Psoas muscle (tissue), 8 donors: Measurements from ENCODE around the gene PALMD. TPM values are rescaled to one million over a fixed set of nuclear protein-coding genes. Genes with fewer than 3 reads are reported as not detected.

Source experiments
- ATAC-seq, 4 donors: fragments of 200-7000 bp; cut with Tn5 transposase; one replicate each; pipeline ENCODE4 v1.9.1; 2020; ENCODE audit warnings: moderate library complexity in 3 of 4, mild to moderate bottlenecking in 2 of 4
- DNase-seq, 2 donors: peaks; one replicate each; pipeline ENCODE4 v3.0.0-alpha.2; 2020
- H3K27ac ChIP-seq: fragments of 200-600 bp; one replicate; pipeline ENCODE4 v1.8.0; 2022
- H3K27me3 ChIP-seq, 3 donors: fragments of 200-600 bp in 1 of 3; one replicate each; pipeline versions ENCODE4 v1.6.1 to v1.8.0; 2013 to 2022; ENCODE audit warnings: low read length in 2 of 3, mild to moderate bottlenecking in 2 of 3, moderate library complexity in 1 of 3; ENCODE audit not compliant: insufficient read depth in 3 of 3
- H3K36me3 ChIP-seq, 2 donors: fragments of 200-600 bp in 1 of 2; one replicate each; pipeline versions ENCODE4 v1.6.1 to v1.8.0; 2013 to 2022; ENCODE audit warnings: low read depth in 1 of 2, mild to moderate bottlenecking in 1 of 2, moderate library complexity in 1 of 2; ENCODE audit not compliant: insufficient read depth in 1 of 2
- H3K4me1 ChIP-seq: fragments of 200-600 bp; one replicate; pipeline ENCODE4 v1.8.0; 2022
- H3K4me3 ChIP-seq: fragments of 200-600 bp; one replicate; pipeline ENCODE4 v1.8.0; 2022; ENCODE audit warnings: mild to moderate bottlenecking
- H3K9me3 ChIP-seq: fragments of 200-600 bp; one replicate; pipeline ENCODE4 v1.8.0; 2022
- CTCF ChIP-seq: fragments of 200-600 bp; IDR thresholded peaks from one replicate; pipeline ENCODE4 v1.8.0; 2022; ENCODE audit warnings: antibody characterized with exemption
- WGBS, 3 donors: extraction: QIAGEN DNeasy Blood & Tissue Kit; methylation state at CpG; one replicate each; pipeline versions ENCODE4 v1.1.6 to v1.1.7; 2013; 5-methylcytosine and 5-hydroxymethylcytosine counted together
- intact Hi-C, 2 donors: fragments of 100-400 bp; cut with DNase I; formaldehyde crosslinking; loops; one replicate each; pipeline versions ENCODE4 v1.11.0 to v1.14.2; 2022
- polyA plus RNA-seq, 3 donors: library from polyadenylated mRNA; stranded (reverse); fragments of 200-250 nt; gene quantifications; one replicate each; pipeline ENCODE4 v1.2.3, GENCODE V29; 2013
- total RNA-seq, 4 donors: library from RNA; stranded (reverse); fragmentation: NEBNext Ultra II Directional in 2 of 4; extraction: Animal tissue kit (Norgen Biotek cat#: 25700) in 2 of 4; gene quantifications; one replicate each; pipeline versions ENCODE4 v1.2.1 to v1.2.4, GENCODE V29; 2021 to 2023
- donor health status: healthy with polysubstance abuse.
- donor health status: DM: no; HTN: no; CAD: no; lungs with moderate emphysema.
- donor health status: Bipolar disorder and iron deficiency.
- donor health status: healthy.
- donor health status: DM: yes; HTN: yes; CAD: no.
- donor health status: DM: no; HTN: no; CAD: no.
- donor health status: DM: no; HTN: no; CAD: no.
- donor health status: DM: yes; HTN: yes; CAD: no.

Gene PALMD
- total and polyA plus RNA-seq, 7 donors = 46.2 to 219 (median 101) TPM

DNA sequence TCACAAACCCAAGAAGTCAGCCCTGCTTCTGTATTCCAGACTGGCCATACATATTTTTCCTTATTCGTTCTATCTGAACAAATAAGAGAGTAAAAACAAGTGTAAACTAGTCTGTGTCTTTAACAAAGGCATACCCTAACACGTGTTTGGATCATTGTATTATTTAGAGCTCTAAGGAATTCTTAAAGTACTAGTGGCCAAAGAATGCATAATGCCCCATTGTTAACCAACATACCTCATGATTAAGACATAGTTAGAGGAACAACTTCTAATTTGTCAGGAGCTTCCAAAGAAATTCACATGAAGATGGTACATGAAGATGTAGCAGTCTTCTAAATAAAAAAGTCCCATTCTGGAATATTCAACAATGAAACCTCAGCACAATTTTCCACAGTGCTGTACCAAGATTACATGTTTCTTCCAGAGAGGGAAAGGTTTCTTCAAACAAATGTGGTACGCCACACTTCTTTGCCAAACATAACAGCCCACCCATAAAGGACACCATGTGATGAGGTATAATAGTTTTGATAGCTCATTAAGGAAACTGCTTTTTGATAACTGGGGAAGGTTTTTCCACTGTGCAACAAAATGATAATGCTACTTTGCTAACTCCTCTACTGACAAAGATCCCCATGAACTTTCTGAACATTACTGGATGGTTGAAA is 5.0 kb downstream of the PALMD start:
- ATAC-seq (no peak), DNase-seq (no peak)
- intact Hi-C loops = no loop called here
- no peaks in the 10 kb centered on the region for H3K9me3 ChIP-seq
- H3K27ac ChIP-seq = peak overlapping the region; percentile 92
- TF ChIP-seq CTCF = no peak
- no peaks in the 10 kb centered on the region for H3K27me3 ChIP-seq
- H3K4me1 ChIP-seq = peaks cover 55% of the 10 kb centered on the region
- H3K36me3 ChIP-seq = peaks cover 0 to 10% of the 10 kb centered on the region in 2 donors
- H3K4me3 ChIP-seq = peak overlapping the region; percentile 72
- 34 to 37% (median 34%) methylated on average over 3 of the region's 3 CpGs for WGBS, 3 donors

- intact Hi-C loops = no loop called here
- Histone ChIP-seq H3K4me1 (peaks cover 73% of the 10 kb centered on the region), H3K27ac (peak overlapping the region; percentile 92), H3K27me3 (no peaks in the 10 kb centered on the region), H3K4me3 (peak overlapping the region; percentile 72), H3K9me3 (no peaks in the 10 kb centered on the region), H3K36me3 (peaks cover 0 to 10% of the 10 kb centered on the region in 2 donors)
- DNase-seq (no peak), ATAC-seq (no peak)
- 30 to 45% (median 32%) methylated on average over 2 of the region's 2 CpGs for WGBS, 3 donors
- TF ChIP-seq CTCF = no peak
These were observed 7.0 kb downstream of the PALMD start for GRCh38 chr1:99652881-99653281.

DNA sequence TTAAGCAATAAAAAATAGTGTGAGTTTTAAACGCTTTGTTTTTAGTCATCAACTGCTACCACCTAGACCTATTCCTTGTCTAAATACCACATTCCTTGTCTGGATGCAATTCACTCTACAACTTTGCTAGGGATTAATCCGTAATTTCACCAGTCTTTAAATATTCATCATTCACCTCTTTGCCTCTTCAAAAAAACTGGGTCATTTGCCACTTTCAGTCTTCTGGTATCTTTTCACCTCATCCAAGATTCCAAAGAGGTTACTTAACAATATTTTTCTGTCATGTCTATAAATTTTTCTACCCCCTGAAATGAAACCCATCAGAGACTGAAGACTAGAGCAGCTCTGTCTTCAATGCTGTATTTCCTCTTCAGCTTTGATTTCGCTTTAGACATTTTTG is 9.5 kb downstream of the PALMD start:
- Histone ChIP-seq H3K4me1 (peaks cover 92% of the 10 kb centered on the region), H3K9me3 (no peaks in the 10 kb centered on the region), H3K36me3 (no peaks in the 10 kb centered on the region), H3K27ac (peak overlapping the region; percentile 92), H3K4me3 (peak overlapping the region; percentile 72), H3K27me3 (no peaks in the 10 kb centered on the region)
- WGBS, 3 donors = 62 to 73% (median 69%) methylated on average over 3 of the region's 3 CpGs
- intact Hi-C loops = no loop called here
- no peak for ATAC-seq
- DNase-seq = no peak
- no peak for TF ChIP-seq CTCF

GRCh38 chr1:99656701-99657100 is 10.8 kb downstream of the PALMD start:
- DNase-seq (no peak), ATAC-seq (no peak)
- Histone ChIP-seq H3K9me3 (no peaks in the 10 kb centered on the region), H3K27me3 (no peaks in the 10 kb centered on the region), H3K36me3 (no peaks in the 10 kb centered on the region), H3K4me3 (peak overlapping the region; percentile 72), H3K27ac (peak overlapping the region; percentile 92), H3K4me1 (peaks cover 92% of the 10 kb centered on the region)
- TF ChIP-seq CTCF = no peak
- WGBS, 3 donors = 39 to 69% (median 48%) methylated on average over 3 of the region's 3 CpGs
- intact Hi-C loops = no loop called here
